Daoy (cell line): ENCODE data around the gene VKORC1. TPM values are rescaled to one million over a fixed set of nuclear protein-coding genes. Genes with fewer than 3 reads are reported as not detected.
A peak's percentile ranks its signal among the peaks of the same experiment; 100 is the strongest.
"Not testable (repeated sequence)": the region's sequence is repeated elsewhere in the genome, so short reads cannot be mapped to it uniquely, and the experiment has no call there.

ENCODE experiments used
- DNase-seq: peaks from one replicate; pipeline ENCODE4 v3.0.0-alpha.2; 2015; ENCODE audit warnings: low read depth
- total RNA-seq: library from RNA; depleted of rRNA; stranded (reverse); fragments of >200 nt; shearing (Covaris generic); gene quantifications from 2 replicates; pipeline ENCODE4 v1.2.3, GENCODE V29; 2014

The VKORC1 gene
- total RNA-seq, 1 experiment from 2014 or later, result 58.1 TPM

DNA sequence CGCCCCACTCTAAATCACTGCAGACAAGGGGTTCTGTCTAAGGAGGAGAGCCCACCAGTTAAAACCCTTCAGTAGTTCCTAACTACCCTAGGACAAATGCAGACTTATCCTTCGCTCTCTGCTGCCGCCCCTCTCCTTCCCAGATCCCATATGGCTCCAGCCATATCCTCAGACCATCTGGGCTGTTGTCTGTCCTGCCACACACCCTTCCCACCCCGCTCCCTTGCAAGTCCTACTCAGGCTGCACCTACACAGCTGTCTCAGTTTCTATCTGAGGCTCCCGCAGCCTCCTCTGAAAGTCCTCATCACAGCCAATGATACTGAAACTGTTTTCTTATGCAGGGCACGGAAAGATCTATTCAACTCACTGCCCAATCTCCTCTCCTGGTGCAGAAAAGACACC is 12.9 kb upstream of the VKORC1 start:
- DNase-seq, result no peak

DNA sequence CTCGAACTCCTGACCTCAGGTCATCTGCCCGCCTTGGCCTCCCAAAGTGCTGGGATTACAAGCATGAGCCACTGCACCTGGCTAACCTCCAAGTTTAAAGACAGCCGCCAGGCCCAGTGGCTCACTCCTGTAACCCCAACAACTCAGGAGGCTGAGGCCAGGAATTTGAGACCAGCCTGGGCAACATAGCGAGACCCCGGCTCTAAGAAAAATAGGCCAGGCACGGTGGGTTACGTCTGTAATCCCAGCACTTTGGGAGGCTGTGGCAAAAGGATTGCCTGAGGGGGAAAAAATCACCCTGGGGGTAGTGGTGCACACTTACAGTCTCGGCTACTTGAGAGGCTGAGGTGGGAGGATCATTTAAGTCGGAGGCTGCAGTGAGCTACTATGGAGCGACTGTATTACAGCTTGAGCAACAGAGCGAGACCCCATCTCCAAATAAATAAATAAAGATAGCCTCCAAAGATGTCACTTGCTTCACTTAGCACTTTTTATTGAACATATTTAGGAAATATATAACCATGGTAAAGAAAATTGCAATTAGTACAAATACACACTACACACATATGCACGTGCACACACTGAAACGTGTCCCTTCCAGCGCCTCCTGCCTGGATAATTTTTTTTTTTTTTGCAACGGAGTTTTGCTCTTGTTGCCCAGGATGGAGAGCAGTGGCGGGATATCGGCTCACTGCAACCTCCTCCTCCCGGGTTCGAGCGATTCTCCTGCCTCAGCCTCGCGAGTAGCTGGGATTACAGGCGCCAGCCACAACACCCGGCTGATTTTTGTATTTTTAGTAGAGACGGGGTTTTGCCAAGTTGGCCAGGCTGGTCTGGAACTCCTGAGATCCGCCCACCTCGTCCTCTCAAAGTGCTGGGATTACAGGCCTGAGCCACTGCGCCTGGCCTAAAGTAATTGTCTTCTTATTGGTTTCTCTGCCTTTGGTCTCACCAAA is 12.2 kb upstream of the VKORC1 start:
- no peak for DNase-seq

DNA sequence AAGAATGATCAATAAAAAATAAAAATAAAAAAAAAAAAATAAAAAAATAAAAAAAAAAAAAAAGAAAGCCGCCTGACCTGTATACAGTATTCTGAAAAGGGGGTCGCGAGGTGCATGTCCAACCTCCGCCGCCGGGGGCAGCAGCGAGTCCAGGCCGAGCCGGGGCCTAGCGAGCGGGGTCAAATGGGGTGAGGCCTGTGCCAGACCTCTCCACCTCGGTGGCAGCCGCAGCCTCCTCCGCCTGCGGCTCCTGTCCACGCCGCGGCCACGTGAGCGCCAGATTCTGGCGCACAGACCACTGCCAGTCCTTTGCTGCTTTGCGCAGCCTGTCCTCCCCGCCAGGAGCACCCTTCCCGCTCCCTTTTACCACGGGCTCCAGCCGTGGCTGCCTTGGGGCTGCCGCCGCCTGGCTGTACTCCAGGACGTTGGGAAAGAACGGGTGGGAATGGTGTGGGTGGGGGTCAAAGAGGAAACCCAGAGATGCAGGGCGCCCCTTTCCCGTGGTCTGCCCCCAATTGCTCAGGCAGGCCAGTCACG is 11.1 kb upstream of the VKORC1 start:
- DNase-seq, result peak; percentile 64

GRCh38 chr16:31100876-31101641 is 6.5 kb upstream of the VKORC1 start:
- not testable (repeated sequence) for DNase-seq

GRCh38 chr16:31099860-31100638 is 5.5 kb upstream of the VKORC1 start:
- peak; percentile 60 for DNase-seq

GRCh38 chr16:31094088-31094423 is 541 bp downstream of the VKORC1 start:
- DNase-seq, result peak; percentile 24

- peak; percentile 57 for DNase-seq
These were observed 1.4 kb downstream of the VKORC1 start for GRCh38 chr16:31093132-31093703.

DNA sequence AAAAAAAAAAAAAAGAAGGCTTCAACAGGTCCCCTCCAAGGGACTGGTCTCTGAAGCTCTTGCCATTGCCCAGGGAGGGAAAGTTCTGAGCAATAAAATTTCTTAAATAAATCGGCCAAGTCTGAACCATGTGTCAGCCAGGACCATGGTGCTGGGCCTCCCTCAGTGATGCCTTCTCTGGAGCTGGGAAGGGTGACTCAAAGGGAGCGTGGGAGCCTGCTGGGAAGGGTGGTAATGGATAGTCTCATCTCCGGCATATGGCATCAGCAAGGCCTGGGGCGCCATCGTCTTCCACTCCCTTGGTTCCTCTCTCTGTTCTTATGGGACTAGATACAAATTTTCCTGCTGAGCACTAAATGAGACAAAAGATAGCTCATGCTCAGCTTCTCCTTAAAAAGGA is 2.3 kb downstream of the VKORC1 start:
- DNase-seq, result peak; percentile 59

- DNase-seq, result peak; percentile 67
These were observed 4.1 kb downstream of the VKORC1 start for GRCh38 chr16:31090540-31090939.

DNA sequence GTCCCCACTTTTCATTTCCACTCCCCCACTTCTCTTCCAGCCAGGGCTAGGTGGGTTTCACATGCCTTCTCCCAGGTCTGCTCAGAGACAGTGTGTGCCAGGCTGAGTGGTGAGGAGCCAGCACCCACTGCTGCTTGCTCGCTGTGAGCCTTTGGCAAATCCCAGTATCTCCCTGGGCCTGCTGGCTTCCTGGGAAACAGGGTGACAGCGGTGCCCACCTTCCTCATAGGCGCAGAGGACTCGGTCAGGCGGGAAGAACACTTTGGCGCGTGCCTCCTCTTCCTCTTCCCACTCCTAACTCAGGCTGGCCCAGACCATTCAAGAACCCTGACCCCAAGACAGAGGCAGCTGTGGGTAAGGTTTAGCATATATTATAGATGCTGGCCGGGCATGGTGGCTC is 5.4 kb downstream of the VKORC1 start:
- DNase-seq, result no peak

DNA sequence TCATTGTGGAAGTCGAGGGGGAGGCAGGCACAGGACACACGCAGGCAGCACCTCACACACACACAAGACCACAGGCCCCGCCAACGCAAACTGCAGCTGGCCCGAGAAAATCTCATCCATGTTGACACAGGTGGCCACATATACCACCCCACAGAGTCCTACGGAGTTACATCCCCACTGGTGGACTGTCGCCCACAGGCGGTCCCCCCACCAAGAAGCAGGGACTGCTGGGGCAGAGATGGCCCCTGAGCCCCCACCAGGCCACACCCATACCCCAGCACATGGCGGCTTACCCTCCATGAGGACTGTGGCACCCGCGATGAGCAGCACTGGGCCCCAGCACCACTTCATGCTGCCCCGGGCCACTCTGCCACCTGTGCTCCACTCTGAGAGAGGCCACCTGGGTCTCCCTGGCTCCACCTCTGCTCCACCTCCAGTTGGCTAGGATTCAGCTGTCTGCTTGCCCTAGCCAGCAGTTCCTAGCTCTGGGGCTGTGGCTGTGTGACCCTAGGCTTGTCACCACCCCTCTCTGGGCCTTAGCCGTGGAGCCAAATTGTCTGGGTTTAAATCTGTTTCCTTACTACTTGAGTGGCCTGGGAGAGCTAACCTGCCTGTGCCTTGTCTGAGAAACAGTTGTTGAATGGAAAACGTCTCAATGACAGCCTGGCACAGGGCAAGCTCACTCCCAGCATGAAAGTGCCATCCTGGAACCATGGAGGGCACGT is 6.0 kb downstream of the VKORC1 start, which contains the start of gene PRSS53:
Gene PRSS53, minus strand, starts transcription at position 485 of the 725 bp plus-strand sequence. Its CDS starts 134 bp downstream, at position 351.
- DNase-seq, result no peak

- DNase-seq, result no peak
These were observed 6.6 kb downstream of the VKORC1 start for GRCh38 chr16:31087971-31088370.

- DNase-seq, result no peak
These were observed 7.1 kb downstream of the VKORC1 start for GRCh38 chr16:31087481-31087880.

GRCh38 chr16:31086629-31086906 is 8.0 kb downstream of the VKORC1 start:
- no peak for DNase-seq

DNA sequence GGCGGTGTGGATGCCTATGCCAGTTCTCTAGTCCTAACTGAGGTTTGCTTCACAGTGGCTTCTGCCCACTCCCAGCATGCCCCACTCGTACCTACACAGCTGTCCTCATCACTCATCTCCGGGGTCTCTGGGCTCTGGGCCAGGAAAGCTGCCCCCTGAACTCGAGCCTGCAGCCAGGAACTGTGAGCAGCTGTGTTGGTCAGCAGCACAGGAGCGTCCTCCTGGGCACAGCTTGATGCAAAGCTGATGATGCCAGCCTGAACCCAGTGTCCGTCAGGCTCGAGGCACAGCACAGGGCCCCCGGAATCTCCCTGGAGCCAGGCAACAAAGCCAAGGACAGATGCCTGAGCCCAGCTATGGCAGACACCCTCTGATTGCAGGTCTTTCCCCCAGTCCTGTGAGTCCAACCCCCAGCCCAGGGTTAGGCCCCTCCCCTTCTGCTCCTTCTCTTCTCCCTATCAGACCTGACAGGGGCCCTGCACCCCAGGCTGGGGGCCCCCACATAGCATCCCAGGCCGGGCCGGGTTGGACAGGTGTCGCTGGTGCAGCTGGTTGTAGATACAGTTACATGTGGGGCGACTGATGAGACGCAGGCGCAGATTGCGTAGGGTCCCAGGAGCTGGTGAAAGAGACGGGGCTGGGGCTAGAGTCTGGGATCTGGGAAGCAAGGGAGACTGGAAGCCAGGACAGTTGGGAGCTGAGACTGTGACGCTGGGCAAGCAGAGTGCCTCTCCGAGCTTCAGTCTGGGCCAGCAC is 8.5 kb downstream of the VKORC1 start:
- DNase-seq, result no peak

DNA sequence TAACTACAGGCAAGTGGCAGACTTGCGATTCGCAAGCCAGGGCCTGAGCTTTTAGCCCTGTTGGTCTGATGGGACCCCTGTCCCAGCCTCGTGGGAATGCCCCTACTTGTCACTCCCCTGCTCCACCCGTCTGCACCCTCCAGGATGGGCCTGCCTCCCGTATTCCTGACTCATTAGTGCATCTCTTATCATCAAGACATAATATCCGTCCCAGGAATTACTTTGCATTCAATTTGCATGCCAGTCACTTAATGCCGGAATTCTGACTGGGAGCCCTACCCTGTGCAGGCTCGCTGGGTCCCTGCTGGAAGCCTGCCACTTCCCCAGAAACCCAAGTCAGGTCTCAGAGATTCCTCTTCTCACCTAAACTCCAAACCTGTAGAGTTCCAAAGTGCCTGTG is 9.2 kb downstream of the VKORC1 start:
- DNase-seq, result no peak

DNA sequence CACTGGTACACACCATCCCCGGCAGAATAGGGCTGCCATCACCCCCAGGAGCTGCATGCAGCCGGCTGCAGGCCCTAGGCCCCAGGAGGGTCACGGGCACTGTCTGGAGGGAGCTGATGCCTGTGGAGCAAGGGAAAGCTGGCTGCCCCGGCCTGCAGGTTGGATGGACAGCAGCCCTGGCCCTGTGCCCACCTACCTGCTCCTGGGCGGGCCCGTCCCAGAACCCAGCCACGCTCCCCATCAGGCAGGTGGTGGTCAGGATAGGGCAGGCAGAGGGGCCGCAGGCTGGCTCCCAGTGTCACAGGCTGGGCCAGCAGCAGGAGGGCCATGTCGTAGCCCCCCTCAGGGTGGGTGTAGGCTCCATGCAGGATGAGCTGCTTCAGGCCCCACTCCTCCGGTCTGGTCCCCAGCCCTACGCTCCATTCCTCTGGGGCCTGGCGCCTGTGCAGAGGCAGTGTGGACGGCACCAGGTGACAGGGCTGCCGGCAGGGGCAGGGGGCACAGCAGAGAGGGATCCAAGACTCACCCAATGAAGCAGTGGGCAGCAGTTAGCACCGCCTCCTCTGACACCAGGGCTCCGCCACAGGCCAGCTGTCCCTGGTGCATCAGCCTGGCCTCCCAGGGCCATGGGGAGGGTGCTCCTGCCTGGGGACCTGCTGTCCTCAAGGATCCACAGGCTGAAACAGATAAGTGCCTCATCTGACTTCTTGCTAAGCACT is 9.9 kb downstream of the VKORC1 start:
- no peak for DNase-seq

DNA sequence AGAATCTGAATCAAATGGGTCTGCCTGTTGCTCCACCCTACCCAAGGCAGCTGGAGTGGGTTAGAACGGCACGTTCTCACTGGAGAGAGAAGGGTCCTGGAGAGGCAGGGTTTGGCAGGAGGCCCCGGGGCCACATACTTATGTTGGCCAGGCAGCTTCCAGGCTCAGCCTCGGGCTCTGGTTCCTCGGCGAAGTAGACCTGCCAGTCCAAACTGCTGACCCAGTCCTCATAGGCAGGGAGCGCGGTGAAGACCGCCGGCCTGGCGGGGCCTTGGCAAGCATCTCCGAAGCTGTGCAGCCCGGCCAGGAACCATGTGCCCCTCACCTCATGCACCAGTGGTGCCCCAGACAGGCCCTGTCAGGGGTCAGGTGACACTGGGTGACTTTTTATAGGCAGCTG is 10.6 kb downstream of the VKORC1 start:
- no peak for DNase-seq

DNA sequence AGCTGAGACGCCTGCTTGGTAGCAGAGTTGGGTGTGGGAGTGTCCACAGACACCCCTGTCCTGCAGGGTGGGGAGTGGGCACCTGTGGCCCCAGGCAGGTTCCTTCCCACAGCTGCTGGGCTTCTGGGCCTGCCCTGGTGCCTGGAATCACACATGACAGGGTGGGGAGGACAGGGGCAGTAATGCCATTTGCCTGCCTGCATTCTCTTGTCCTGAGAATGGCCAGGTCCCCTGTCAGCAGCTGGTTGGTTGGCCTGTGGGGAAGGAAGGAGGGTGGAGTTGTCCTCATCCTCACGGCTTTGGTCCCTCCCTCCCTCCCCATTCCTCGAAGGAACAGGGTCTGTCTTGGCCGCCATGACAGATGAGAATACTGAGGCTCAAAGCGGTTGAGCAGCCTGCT is 11.0 kb downstream of the VKORC1 start:
- no peak for DNase-seq

DNA sequence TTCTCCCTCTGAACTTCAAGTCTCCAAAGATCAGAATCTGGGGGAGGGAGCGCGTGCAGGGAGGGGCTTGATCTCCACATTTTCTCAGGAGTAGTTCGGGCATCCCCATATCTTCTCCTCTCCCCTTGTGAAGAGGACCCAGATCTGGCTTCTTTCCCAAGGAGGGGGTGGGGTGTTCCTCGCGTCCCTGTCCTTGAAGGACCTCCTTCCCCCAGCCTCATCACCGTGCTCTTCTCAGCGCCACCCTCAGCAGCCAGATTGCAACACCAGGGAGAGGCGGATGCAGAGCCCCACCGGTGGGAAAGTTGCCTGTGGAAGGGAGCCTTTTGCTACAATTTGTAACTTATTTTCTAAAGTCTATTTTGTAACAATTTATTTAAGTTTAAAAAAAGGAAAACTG is 11.5 kb downstream of the VKORC1 start:
- DNase-seq, result no peak
